ENCODE measurements around the gene FMN1. TPM values are rescaled to one million over a fixed set of nuclear protein-coding genes. Genes with fewer than 3 reads are reported as not detected.

Gene FMN1
- total and polyA plus RNA-seq, 7 donors: 0.21 to 20.0 (median 2.5) TPM

- H3K9me3 ChIP-seq: no peaks in the 10 kb centered on the region
- no peaks in the 10 kb centered on the region for H3K27me3 ChIP-seq (ENCODE audit: insufficient read depth in 3 of 3, low read length in 2 of 3)
- intact Hi-C loops (cut with DNase I): loop anchor here (10.0 kb wide), 1 partner anchor 471 kb away; no protein-coding TSS in a partner anchor
- no peak overlapping the region for H3K4me3 ChIP-seq
- H3K4me1 ChIP-seq: peaks cover 42% of the 10 kb centered on the region
- peak; percentile 64 to 65 for DNase-seq
- ATAC-seq: peak; percentile 78 to 89 (median 85)
- TF ChIP-seq CTCF (IDR thresholded peaks at IDR 0.05): no peak
- 17 to 27% (median 23%) methylated on average over 5 of the region's 5 CpGs for WGBS, 3 donors
- no peaks in the 10 kb centered on the region for H3K36me3 ChIP-seq (ENCODE audit: insufficient read depth in 1 of 2, low read depth in 1 of 2)
- peak overlapping the region; percentile 51 for H3K27ac ChIP-seq
These were observed 59.1 kb downstream of the FMN1 start for GRCh38 chr15:33135355-33135781.

- no peaks in the 10 kb centered on the region for H3K9me3 ChIP-seq
- DNase-seq: no peak
- WGBS, 3 donors: 74 to 89% (median 76%) methylated on average over 3 of the region's 3 CpGs
- intact Hi-C loops (cut with DNase I): loop anchor here (2.0 to 10.0 kb wide), 4 partner anchors 44 to 468 kb away; no protein-coding TSS in a partner anchor
- no peak overlapping the region for H3K27ac ChIP-seq
- ATAC-seq: peak; percentile 62 to 78 (median 66)
- peaks cover 38% of the 10 kb centered on the region for H3K4me1 ChIP-seq
- no peaks in the 10 kb centered on the region for H3K27me3 ChIP-seq (ENCODE audit: insufficient read depth in 3 of 3, low read length in 2 of 3)
- no peaks in the 10 kb centered on the region for H3K36me3 ChIP-seq (ENCODE audit: insufficient read depth in 1 of 2, low read depth in 1 of 2)
- TF ChIP-seq CTCF (IDR thresholded peaks at IDR 0.05): peak; percentile 67
- H3K4me3 ChIP-seq: no peak overlapping the region
These were observed 61.7 kb downstream of the FMN1 start for GRCh38 chr15:33132722-33133345.

- no peaks in the 10 kb centered on the region for H3K36me3 ChIP-seq (ENCODE audit: insufficient read depth in 1 of 2, low read depth in 1 of 2)
- intact Hi-C loops (cut with DNase I): loop anchor here (2.0 to 10.0 kb wide), 4 partner anchors 43 to 467 kb away; no protein-coding TSS in a partner anchor
- no peak overlapping the region for H3K4me3 ChIP-seq
- no peak overlapping the region for H3K27ac ChIP-seq
- DNase-seq (no peak), ATAC-seq (no peak)
- no peaks in the 10 kb centered on the region for H3K9me3 ChIP-seq
- no peaks in the 10 kb centered on the region for H3K27me3 ChIP-seq (ENCODE audit: insufficient read depth in 3 of 3, low read length in 2 of 3)
- TF ChIP-seq CTCF (IDR thresholded peaks at IDR 0.05): no peak
- WGBS, 3 donors: 41 to 59% (median 45%) methylated on average over 3 of the region's 3 CpGs
- H3K4me1 ChIP-seq: peaks cover 34% of the 10 kb centered on the region
These were observed 62.3 kb downstream of the FMN1 start for GRCh38 chr15:33132233-33132580.

- Histone ChIP-seq H3K27ac (no peak overlapping the region), H3K9me3 (no peaks in the 10 kb centered on the region), H3K4me3 (no peak overlapping the region), H3K27me3 (ENCODE audit: insufficient read depth in 3 of 3, low read length in 2 of 3) (no peaks in the 10 kb centered on the region), H3K4me1 (peaks cover 36% of the 10 kb centered on the region), H3K36me3 (ENCODE audit: insufficient read depth in 1 of 2, low read depth in 1 of 2) (no peaks in the 10 kb centered on the region)
- ATAC-seq (peak; percentile 12 to 70 (median 38)), DNase-seq (no peak)
- WGBS, 3 donors: 39 to 49% (median 47%) methylated on average over 4 of the region's 4 CpGs
- intact Hi-C loops (cut with DNase I): loop anchor here (2.0 to 10.0 kb wide), 4 partner anchors 43 to 467 kb away; no protein-coding TSS in a partner anchor
- no peak for TF ChIP-seq CTCF (IDR thresholded peaks at IDR 0.05)
These were observed 62.8 kb downstream of the FMN1 start for GRCh38 chr15:33131552-33132232.

Measured in psoas muscle (tissue), 8 donors.